Panc1 (cell line): Measurements from ENCODE around the gene CPNE7. TPM values are rescaled to one million over a fixed set of nuclear protein-coding genes. Genes with fewer than 3 reads are reported as not detected.

Experiments
- ATAC-seq: fragments of 200-7000 bp; cut with Tn5 transposase; 2 replicates; pipeline ENCODE4 v1.9.1; 2020; ENCODE audit warnings: mild to moderate bottlenecking, moderate library complexity
- BruUV-seq: library from RNA; stranded (reverse); fragments of 400-500 nt; replicated peaks from 2 replicates; lab custom pipeline; 2021; lab: Mats Ljungman, UMichigan
- CTCF ChIA-PET: fragments of 300-600 bp; sonication (Branson Sonifier 250); formaldehyde crosslinking; loops from one replicate; lab custom pipeline; 2022; ENCODE audit warnings: antibody characterized with exemption; lab: Charles Lee
- POLR2A ChIA-PET: fragments of 300-600 bp; sonication (Branson Sonifier 250); formaldehyde crosslinking; loops from one replicate; lab custom pipeline; 2022; ENCODE audit warnings: antibody characterized with exemption; lab: Charles Lee
- DNase-seq: peaks from one replicate; pipeline ENCODE4 v3.0.0-alpha.2; 2010; ENCODE audit warnings: low read depth, low spot score
- H3K27ac ChIP-seq: 2 replicates; pipeline ENCODE4 v1.5.1; 2011; ENCODE audit warnings: mild to moderate bottlenecking, low read length, inconsistent platforms
- H3K27me3 ChIP-seq: fragments of 200-500 bp; sonication (Bioruptor generic); 2 replicates; pipeline ENCODE4 v1.6.0; 2014; ENCODE audit warnings: low read length, inconsistent platforms; ENCODE audit not compliant: control insufficient read depth, insufficient read depth
- H3K36me3 ChIP-seq: fragments of 200-500 bp; sonication (Bioruptor generic); 2 replicates; pipeline ENCODE4 v1.5.1; 2014; ENCODE audit warnings: inconsistent platforms, mild to moderate bottlenecking, low read length, moderate library complexity; ENCODE audit not compliant: control insufficient read depth, insufficient read depth
- H3K4me1 ChIP-seq: 2 replicates; pipeline ENCODE4 v1.5.1; 2011; ENCODE audit warnings: inconsistent platforms, mild to moderate bottlenecking, low read length, moderate library complexity; ENCODE audit not compliant: control insufficient read depth, insufficient read depth
- H3K4me3 ChIP-seq, 2 experiments: 2 replicates each; pipeline ENCODE4 v1.5.1; 2011 to 2012; ENCODE audit warnings: low read depth in 2 of 2, low read length in 2 of 2, mild to moderate bottlenecking in 2 of 2, inconsistent platforms in 1 of 2, moderate library complexity in 1 of 2
- H3K9me3 ChIP-seq: fragments of 200-500 bp; sonication (Bioruptor generic); 2 replicates; pipeline ENCODE4 v1.5.1; 2014; ENCODE audit warnings: low read depth, mild to moderate bottlenecking, inconsistent platforms, low read length, moderate library complexity; ENCODE audit not compliant: control insufficient read depth, insufficient read depth
- CTCF ChIP-seq: fragments of 450-650 bp; IDR thresholded peaks from 2 replicates; pipeline ENCODE4 v1.5.1; 2017; ENCODE audit warnings: mild to moderate bottlenecking
- POLR2AphosphoS5 ChIP-seq: IDR thresholded peaks from 2 replicates; pipeline ENCODE4 v1.6.1; 2012; ENCODE audit warnings: mild to moderate bottlenecking, low read depth, low read length, moderate library complexity
- SIN3A ChIP-seq: IDR thresholded peaks from 2 replicates; pipeline ENCODE4 v1.6.1; 2012; ENCODE audit warnings: low read depth, mild to moderate bottlenecking, low read length, moderate library complexity, borderline replicate concordance; ENCODE audit not compliant: insufficient read depth
- TCF7L2 ChIP-seq: IDR thresholded peaks from 2 replicates; pipeline ENCODE4 v1.6.1; 2011; ENCODE audit warnings: mild to moderate bottlenecking, low read depth, low read length, inconsistent platforms
- in situ Hi-C: cut with HindIII; loops from 2 replicates; pipeline ENCODE4 v1.10.0; 2016; ENCODE audit warnings: low sequenced_read_pairs, low pct_unique_long_range_greater_than_20kb
- intact Hi-C: fragments of 100-400 bp; cut with micrococcal nuclease; formaldehyde crosslinking; loops from one replicate; pipeline ENCODE4 v1.10.0; 2022; ENCODE audit not compliant: unreplicated experiment
- total RNA-seq: library from RNA; stranded (reverse); gene quantifications from one replicate; pipeline ENCODE4 v1.2.1, GENCODE V29; 2021; ENCODE audit not compliant: unreplicated experiment
- TF ChIP-seq, protein P1 (sequence below), 2 experiments: IDR thresholded peaks; 2 replicates each; pipeline ENCODE4 v1.6.1; 2011 to 2012; ENCODE audit warnings: low read depth in 2 of 2, control low read depth in 1 of 2, low read length in 1 of 2, mild to moderate bottlenecking in 1 of 2, moderate library complexity in 1 of 2; ENCODE audit not compliant: insufficient read depth in 1 of 2

Gene CPNE7
- total RNA-seq, 1 experiment from 2014 or later, result 32.7 TPM

- in situ Hi-C loops (no loop called here), intact Hi-C loops (loop anchor here (5.0 kb wide), 2 partner anchors 39 to 69 kb away; no protein-coding TSS in a partner anchor)
- Histone ChIP-seq H3K27me3 (no peaks in the 10 kb centered on the region), H3K27ac (no peak overlapping the region), H3K4me3 (no peak overlapping the region), H3K4me1 (peaks cover 7% of the 10 kb centered on the region), H3K36me3 (no peaks in the 10 kb centered on the region), H3K9me3 (no peaks in the 10 kb centered on the region)
- ATAC-seq (no peak), DNase-seq (no peak)
- no peak for TF ChIP-seq POLR2AphosphoS5
- TF ChIP-seq TCF7L2, result no peak
- no peak for TF ChIP-seq SIN3A
- no peak for TF ChIP-seq CTCF
- TF ChIP-seq, protein P1, sequence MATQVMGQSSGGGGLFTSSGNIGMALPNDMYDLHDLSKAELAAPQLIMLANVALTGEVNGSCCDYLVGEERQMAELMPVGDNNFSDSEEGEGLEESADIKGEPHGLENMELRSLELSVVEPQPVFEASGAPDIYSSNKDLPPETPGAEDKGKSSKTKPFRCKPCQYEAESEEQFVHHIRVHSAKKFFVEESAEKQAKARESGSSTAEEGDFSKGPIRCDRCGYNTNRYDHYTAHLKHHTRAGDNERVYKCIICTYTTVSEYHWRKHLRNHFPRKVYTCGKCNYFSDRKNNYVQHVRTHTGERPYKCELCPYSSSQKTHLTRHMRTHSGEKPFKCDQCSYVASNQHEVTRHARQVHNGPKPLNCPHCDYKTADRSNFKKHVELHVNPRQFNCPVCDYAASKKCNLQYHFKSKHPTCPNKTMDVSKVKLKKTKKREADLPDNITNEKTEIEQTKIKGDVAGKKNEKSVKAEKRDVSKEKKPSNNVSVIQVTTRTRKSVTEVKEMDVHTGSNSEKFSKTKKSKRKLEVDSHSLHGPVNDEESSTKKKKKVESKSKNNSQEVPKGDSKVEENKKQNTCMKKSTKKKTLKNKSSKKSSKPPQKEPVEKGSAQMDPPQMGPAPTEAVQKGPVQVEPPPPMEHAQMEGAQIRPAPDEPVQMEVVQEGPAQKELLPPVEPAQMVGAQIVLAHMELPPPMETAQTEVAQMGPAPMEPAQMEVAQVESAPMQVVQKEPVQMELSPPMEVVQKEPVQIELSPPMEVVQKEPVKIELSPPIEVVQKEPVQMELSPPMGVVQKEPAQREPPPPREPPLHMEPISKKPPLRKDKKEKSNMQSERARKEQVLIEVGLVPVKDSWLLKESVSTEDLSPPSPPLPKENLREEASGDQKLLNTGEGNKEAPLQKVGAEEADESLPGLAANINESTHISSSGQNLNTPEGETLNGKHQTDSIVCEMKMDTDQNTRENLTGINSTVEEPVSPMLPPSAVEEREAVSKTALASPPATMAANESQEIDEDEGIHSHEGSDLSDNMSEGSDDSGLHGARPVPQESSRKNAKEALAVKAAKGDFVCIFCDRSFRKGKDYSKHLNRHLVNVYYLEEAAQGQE (IDR thresholded peaks at IDR 0.05; ENCODE audit: insufficient read depth in 1 of 2, low read depth in 2 of 2, low read length in 1 of 2), result no peak
- ChIA-PET POLR2A (no interaction called here), CTCF (no interaction called here)
- BruUV-seq, result no TSS peak
Measured at GRCh38 chr16:89641458-89642119, 66.0 kb downstream of the CPNE7 start.

DNA sequence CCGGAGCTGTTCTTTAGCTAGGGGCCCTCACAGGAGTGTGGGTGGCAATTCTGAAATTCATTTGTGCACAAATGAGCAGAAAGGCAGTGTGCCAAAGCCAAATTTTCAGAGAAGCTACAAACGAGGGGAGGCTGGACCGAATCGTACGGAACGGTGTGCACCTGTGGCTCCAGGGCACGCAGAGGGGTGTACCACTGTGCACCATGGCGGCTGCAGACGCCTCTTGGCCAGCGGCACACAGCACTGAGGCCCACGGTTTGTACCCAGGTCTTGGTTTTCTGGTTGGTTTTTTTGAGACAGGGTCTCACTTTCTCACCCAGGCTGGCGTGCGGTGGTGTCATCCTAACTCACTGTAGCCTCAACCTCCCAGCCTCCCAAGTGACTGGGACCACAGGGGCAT, 67.0 kb downstream of the CPNE7 start:
- CTCF ChIA-PET, result no interaction called here
- in situ Hi-C loops, result no loop called here

More for the DNA sequence above, 67.0 kb downstream of the CPNE7 start:
- ATAC-seq (no peak), DNase-seq (no peak)
- H3K36me3 ChIP-seq, result no peaks in the 10 kb centered on the region
- POLR2A ChIA-PET, result no interaction called here
- no peak overlapping the region for H3K4me3 ChIP-seq
- TF ChIP-seq, protein P1 (IDR thresholded peaks at IDR 0.05; ENCODE audit: insufficient read depth in 1 of 2, low read depth in 2 of 2, low read length in 1 of 2), result no peak
- TF ChIP-seq CTCF (no peak), POLR2AphosphoS5 (no peak), TCF7L2 (no peak), SIN3A (no peak)
- BruUV-seq, result no TSS peak
- H3K27ac ChIP-seq, result no peak overlapping the region
- peaks cover 7% of the 10 kb centered on the region for H3K4me1 ChIP-seq
- intact Hi-C loops, result loop anchor here (5.0 kb wide), 2 partner anchors 40 to 70 kb away; no protein-coding TSS in a partner anchor
- H3K9me3 ChIP-seq, result no peaks in the 10 kb centered on the region
- H3K27me3 ChIP-seq, result no peaks in the 10 kb centered on the region
